Right lung (tissue), 5 donors: ENCODE results near the gene TLK1. TPM values are rescaled to one million over a fixed set of nuclear protein-coding genes. Genes with fewer than 3 reads are reported as not detected.
"Not testable (repeated sequence)": the region's sequence is repeated elsewhere in the genome, so short reads cannot be mapped to it uniquely, and the experiment has no call there.

Experiments
- DNase-seq, 2 donors: peaks; one replicate each; pipeline ENCODE4 v3.0.0-alpha.2; 2013
- polyA plus RNA-seq, 5 donors: library from polyadenylated mRNA; unstranded; fragments of 120-200 nt; gene quantifications; one replicate each; pipeline versions ENCODE4 v1.2.1 to v1.2.3, GENCODE V29; 2013; ENCODE audit warnings: inconsistent platforms in 1 of 5, low replicate concordance in 1 of 5; ENCODE audit not compliant: insufficient read length in 5 of 5, insufficient read depth in 1 of 5

TLK1 gene
- polyA plus RNA-seq, 5 donors: 26.7 to 40.8 (median 38.6) TPM

DNA sequence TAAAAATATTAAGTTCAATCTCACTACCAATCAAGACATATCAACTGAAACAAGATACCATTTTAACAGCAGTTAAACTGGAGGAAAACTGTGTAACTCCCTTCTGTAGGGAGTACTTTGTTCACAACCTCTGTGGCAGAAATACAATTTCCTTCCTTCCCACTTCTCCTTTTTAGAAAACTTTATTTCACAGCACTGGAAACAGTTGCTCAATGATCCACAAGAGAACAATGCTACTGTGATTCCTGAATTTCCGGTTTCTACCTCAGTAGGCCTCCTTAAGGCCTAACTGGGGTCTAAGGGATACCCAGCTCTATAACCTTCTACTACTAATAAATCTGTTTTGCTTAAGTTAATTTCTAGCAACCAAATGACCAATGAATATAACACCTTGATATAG, 14.1 kb downstream of the TLK1 start:
- DNase-seq: no peak

DNA sequence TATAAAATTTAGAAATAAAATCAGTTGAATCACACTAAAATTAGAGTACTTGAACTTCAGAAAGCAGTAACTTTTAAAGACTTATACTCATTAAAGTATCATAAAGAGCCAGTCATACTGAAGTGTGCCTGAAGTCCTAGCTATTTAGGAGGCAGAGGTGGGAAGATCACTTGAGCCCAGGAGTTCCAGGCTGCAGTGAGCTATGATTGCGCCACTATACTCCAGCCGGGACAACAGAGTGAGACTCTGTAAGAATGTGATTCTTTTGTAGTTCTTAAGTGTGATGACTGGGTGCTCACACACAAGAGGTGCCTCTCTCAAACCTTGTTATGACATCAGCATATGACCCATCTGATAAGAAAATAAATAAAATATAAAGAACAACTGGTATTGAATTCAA, 14.6 kb downstream of the TLK1 start:
- no peak for DNase-seq

DNA sequence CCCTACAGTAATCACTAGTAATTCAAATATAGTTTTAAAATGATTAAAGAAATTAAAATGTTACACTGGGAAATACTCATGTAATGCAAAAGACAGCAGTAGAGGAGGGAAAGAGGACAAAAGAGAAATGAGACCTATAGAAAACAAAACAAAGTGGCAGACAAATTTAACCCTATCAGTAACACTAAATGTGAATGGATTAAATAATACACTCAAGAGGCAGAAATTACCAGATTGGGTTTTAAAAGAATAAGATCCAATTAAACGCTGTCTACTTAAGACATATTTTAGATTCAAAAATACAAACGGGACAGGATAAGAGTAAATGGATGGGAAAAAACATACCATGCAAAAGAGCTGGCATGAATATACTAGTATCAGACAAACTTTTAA, 17.0 kb downstream of the TLK1 start:
- no peak for DNase-seq

DNA sequence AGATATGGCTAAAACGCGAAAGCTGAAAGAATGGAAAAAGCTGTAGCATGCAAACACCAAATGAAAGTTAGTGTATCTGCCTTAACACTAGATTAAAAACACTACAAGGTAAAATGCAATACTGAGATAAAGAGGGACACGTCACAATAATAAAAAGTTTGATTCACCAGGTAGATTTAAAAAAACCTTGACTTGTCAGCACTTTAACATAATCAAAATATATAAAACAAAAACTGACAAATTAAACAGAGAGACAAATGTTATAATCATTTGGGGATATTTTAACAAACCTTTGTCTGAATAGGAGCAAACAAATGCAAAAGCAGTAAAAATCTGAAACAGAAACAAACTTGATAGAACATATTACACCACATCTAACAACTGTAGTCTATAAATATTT, 18.3 kb downstream of the TLK1 start:
- DNase-seq: no peak

DNA sequence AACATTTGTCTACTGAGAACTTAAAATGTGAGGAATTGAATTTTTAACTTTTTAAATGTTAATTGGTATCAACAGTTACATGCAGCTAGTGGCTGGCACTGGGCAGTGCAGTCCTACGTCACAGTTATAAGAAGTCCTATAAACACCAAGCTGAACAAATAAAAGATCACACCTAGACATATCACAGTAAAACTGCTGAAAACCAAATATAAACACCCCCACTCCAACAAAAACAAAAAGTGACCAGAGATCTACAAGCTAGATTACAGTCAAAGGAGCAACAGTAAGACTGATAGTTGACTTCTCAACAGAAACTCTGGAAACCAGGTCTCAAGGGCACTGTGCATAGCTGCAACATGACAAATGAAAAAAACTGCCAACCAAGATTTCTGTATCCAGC, 19.4 kb downstream of the TLK1 start:
- DNase-seq: no peak

DNA sequence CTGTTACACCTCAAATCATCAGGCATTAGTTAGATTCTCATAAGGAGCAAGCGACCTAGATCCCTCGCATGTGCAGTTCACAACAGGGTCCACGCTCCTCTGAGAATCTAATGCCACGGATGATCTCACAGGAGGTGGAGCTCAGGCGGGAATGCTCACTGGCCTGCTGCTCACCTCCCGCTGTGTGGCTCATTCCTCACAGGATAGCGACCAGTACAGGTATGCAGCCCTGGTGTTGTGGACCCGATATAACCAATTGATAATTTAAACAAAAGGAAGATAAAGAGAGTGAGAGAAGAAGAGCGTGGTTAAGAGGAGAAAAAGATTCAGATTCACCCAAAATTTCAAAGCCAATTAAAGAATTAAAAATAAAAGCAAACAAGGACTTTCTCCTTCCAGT, 20.8 kb downstream of the TLK1 start:
- no peak for DNase-seq

DNA sequence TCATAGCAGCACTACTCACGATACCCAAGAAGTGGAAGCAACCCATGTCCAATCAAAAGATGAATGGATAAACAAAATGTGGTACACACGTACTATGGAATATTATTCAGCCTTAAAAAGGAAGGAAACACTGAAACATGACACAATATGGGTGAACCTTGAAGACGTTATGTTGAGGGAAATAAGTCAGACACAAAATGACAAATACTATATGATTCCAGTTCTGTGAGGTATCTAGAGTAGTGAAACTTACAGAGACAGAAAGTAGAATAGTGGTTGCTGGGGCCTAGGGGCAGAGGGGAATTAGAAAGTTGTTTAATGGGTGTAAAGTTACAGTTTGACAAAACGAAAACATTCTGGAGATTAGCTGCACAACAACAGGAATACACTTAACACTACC, 24.7 kb downstream of the TLK1 start:
- no peak for DNase-seq

DNA sequence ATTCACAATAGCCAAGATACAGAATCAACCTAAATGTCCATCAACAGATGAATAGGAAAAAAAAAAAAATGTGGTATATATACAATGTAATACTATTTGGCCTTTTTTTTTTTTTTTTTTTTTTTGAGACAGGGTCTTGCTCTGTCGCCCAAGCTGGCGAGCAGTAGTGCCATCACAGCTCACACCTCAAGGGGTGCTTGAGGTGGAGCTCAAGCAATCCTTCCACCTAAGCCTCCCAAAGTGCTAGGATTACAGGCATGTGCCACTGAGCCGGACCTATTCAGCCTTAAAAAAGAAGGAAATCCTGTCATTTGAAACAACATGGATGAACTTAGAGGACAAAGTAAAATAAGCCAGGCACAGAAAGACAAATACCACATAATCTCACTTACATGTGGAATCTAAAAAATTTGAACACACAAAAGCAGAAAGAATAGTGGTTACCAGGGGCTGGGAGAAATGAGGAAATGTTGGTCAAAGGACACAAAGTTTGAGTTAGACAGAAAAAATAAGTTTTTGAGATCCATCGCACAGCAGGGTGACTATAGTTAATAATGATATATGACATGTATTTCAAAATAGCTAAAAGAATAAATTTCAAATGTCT, 26.0 kb downstream of the TLK1 start:
- DNase-seq: no peak

DNA sequence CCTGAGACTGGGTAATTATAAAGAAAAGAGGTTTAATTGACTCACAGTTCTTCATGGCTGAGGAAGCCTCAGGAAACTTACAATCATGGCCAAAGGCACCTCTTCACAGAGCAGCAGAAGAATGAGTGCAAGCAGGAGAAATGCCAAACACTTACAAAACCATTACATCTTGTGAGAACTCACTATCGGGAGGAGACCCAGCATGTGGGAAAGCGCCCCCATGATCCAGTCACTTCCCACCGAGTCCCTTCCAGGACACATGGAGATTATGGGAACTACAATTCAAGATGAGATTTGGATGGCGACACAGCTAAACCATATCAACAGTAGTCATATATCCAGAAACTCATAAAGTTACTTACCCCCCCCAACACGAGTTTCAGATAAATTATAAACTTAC, 28.6 kb downstream of the TLK1 start:
- DNase-seq: no peak

DNA sequence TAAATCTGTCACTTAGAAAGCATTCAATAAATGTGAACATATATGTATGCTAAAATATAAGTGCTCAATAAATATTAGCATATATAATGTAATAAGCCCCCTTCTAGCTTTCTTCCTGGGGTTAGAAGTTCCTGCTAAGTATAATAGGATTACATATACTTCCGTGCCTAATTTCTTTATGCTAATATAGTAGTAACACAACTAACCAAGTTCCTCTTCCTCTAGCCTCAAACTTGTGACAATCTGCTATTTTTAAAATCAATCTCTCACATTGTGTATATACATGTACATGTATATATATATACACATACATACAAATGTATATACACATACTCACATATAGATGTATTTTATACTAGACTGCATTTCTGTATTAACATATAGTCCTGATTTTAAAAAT, 32.2 kb downstream of the TLK1 start:
- DNase-seq: no peak

DNA sequence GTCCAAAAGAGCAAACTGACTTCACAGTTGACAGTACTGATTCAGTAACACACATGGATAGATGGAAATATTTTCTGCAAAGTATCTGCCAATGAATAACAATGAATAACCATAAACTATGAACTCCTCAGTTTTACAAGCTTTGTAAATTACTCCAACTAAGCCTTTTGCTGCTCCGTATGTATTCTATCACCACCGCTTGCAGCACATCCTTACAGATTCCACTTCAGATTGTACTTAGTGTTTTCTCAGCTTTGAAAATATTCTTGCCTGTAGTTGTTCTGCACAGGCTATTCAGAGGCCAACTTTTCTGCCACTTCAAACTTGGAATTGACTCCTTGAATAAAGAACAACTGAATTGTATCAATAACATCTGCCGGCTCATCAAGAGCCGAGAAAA, 36.2 kb downstream of the TLK1 start:
- DNase-seq: peak; percentile 13

DNA sequence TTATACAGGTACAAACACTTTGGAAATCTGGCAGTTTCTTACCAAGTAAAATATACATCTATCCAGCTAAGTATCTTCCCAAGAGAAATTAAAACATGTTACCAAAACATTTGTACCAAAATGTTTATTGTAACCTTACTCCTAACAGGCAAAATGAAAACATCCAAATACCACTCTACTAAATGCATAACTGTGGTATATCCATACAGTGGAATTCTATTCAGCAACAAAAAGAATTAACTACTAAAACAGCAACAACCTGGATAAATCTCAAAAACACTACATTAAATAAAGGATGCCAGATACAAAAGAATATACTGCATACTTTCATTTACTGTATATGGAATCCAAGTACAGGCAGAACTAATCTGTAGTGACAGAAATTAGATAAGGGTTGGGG, 51.1 kb downstream of the TLK1 start:
- DNase-seq: no peak

DNA sequence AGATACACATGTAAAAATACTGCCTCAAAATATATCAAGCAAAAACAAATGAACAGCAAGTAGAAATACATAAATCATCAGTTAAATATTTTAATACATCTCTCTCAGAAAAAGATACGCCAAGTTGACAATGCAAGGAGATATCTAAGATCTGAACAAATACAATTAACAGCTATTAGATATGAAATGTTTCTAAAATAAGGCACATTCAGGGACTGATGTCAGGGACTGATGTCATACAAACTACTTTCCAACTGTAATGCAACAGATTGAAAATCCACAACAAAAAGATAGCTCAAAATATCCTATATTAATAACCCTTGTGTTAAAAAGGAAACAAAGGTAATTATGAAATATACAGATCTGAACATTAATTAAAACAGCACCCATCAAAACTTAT, 51.7 kb downstream of the TLK1 start:
- no peak for DNase-seq

DNA sequence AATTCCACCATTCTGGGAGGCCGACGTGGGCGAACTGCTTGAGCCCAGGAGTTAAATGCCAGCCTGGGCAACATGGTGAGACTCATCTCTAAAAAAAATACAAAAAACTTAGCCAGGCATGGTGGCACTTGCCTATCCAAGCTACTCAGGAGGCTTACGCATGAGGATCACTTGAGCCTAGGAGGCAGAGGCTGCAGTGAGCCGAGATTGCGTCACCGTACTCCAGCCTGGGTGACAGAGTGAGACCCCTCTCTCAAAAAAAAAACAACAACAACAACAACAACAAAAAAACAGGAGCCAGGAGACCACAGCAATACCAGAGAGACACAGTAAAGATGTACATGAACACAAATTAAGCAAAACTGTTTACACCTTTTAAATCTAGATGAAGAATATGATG, 52.9 kb downstream of the TLK1 start:
- no peak for DNase-seq

DNA sequence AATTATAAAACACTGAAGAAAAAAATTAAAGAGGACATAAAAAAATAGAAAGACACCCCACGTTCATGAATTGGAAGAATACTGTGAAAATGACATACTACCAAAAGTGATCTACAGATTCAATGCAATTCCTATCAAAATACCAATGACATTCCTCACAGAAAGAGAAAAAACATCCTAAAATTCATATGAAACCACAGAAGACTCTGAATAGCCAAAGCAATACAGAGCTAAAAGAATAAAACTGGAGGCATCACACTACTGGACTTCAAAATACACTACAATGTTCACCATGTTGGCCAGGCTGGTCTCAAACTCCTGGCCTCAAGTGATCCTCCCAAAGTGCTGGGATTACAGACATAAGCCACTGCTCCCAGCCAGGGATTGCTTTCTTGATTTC, 56.3 kb downstream of the TLK1 start:
- no peak for DNase-seq

DNA sequence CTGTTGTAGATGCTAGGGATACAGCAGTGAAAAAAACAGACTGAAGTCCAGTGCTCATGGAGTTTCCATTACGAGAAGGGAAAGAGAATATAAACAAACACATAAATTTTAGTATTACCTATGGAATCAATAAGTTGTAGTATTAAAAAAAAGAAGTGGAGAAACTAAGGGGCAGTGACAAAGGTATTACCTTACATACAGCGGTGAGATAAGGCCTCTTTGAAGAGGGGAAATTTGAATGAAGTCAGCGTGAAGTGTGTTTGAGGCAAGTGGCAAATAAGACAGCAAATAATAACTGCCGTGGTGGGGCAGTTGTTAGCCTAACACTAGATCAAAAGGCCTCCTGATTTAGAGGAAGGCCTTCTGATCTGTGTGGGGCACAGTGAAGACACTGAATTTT, 57.9 kb downstream of the TLK1 start:
- no peak for DNase-seq

DNA sequence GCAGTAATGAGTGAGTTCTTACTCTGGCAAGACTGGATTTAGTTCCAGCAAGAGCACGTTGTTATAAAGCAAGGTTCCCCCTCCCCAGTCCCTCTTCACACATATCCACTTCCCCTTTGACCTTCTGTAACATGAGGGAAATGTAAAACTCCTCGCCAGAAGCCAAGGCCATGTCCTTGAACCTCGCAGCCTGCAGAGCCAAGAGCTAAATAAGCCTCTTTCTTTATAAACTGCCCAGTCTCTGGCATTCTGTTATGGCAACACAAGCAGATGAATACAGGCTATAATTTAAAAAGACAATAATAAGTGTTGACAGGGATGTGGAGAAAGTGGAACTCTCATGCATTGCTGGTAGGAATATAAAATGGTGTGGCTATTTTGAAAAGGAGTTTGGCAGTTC, 60.3 kb downstream of the TLK1 start:
- DNase-seq: no peak

DNA sequence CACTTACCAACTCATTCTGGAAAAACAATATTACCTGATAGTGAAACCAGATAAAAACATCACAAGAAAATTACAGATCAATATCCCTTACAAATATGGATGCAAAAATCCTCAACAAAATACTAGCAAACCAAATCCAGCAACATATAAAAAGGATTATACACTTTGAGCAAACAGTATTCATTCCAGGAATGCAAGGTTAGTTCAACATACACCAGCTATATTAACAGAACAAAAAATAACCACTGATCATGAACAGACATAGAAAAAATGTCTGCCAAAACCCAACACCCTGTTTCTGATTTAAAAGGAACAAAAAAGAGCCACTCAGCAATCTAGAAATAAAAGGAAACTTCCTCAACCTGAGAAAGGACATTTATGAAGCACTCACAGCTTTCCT, 62.1 kb downstream of the TLK1 start:
- no peak for DNase-seq

DNA sequence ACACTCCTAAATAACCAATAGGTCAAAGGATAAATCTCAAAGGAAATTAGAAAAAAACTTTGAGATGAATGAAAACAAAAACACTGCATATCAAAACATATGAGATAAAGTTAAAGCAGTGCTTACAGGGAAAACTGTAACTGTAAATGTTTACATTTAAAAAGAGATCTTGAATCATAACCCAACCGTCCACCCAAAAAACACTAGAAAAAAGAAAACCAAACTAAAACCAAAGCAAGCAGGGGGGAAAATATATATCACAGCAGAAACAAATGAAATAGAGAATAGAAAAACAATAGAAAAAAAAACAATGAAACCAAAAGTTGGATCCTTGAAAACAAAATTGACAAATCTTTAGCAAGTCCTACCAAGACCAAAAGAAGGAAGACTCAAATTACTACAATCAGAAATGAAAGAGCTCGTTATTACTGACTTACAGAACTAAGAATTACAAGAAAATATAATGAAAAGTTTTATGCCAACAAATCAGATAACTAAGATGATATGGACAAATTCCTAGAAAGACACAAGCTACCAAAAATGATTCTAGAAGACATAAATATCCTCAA, 65.6 kb downstream of the TLK1 start:
- DNase-seq: no peak

DNA sequence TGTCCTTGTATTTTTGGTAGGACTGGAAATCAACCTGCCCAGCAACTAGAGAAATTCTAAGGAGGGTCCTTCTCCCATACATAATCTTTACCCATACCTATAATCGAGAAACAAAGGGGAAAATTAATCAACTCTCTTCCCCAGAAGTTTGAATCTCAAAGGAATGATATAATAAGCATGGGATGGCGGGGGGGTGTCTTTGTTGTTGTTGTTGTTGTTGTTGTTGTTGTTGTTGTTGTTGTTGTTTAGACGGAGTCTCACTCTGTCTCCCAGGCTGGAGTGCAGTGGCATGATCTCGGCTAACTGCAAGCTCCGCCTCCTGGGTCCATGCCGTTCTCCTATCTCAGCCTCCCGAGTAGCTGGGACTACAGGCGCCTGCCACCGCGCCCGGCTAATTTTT, 69.2 kb downstream of the TLK1 start:
- DNase-seq: not testable (repeated sequence)

DNA sequence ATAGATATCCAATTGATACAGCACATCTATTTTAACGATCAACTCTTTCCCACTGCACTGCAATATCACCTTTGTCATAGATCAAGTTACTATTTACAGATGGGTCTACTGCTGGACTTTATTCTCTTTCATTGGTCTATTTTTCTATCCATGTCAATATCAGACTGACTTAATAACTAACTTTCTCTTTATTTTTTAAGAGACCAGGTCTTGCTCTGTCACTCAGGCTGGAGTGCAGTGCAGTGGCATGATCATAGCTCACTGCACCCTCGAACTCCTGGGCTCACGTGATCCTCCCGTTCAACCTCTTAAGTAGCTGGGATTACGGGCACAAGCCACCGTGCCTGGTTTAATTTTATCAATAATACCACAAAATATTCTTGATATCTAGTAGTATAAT, 71.2 kb downstream of the TLK1 start:
- no peak for DNase-seq

DNA sequence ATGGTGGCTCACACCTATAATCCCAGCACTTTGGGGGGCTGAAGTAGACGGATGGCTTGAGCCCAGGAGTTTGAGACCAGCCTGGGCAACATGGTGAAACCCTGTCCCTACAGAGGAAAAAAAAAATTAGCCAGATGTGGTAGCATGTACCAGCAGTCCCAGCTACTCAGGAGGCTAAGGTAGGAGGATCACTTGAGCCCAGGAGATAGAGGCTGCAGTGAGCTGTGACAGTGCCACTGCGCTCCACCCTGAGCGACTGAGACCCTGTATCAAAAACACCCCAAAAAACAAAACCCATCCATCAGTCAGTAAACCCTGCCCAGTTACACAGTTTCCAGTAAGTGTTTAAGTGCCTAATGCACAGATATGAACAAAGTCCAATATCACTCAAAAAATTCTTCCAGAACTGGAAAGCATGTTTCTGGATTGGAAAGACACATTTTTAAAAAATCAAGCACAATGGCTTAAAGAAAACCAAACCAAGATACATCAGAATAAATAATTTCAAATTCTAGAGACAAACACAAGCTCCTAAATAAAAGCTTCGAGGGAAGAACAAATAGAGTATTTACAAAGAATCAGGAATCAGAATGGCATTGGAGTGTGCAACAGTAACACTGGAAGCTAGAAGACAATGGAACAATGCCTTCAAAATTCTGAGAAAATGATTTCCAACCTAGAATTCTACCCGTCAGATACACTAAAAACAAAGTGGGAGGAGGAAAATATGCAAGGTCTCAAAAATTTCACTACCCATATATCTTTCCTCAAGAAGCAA, 72.4 kb downstream of the TLK1 start:
- DNase-seq: no peak

DNA sequence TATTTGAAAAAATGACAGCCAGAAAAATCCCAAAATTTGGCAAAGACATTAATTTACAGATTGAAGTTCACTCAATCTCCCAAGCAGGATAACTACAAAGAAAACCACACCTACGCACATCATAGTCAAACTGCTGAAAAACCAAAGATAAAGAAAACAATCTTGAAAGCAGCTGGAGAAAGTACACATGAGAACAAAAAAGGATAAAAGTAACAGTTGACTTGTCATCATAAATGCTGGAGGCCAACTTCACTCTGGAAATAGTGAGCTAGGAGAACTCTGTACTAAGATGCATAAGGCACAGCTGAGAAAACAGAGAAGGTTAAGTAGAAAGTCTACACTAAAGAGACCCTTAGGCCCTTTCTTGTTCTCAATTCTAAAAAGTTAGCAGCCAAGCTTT, 73.1 kb downstream of the TLK1 start:
- DNase-seq: no peak
